Activated CD8-positive, alpha-beta T cell treated with anti-CD3 and anti-CD28 coated beads for 36 hours (primary cell): ENCODE results near the gene EIF3K. TPM values are rescaled to one million over a fixed set of nuclear protein-coding genes. Genes with fewer than 3 reads are reported as not detected.

Source experiments
- ATAC-seq: fragments of 200-7000 bp; cut with Tn5 transposase; one replicate; pipeline ENCODE4 v1.10.0; 2021; ENCODE audit warnings: mild to moderate bottlenecking, moderate library complexity
- CTCF ChIA-PET: fragments of 350-600 bp; sonication (Branson Sonifier 250); formaldehyde crosslinking; loops from one replicate; lab custom pipeline; 2021; ENCODE audit warnings: antibody characterized with exemption; lab: Charles Lee
- POLR2A ChIA-PET: fragments of 350-600 bp; sonication (Branson Sonifier 250); formaldehyde crosslinking; loops from one replicate; lab custom pipeline; 2021; ENCODE audit warnings: antibody characterized with exemption; lab: Charles Lee
- DNase-seq: peaks from one replicate; pipeline ENCODE4 v3.0.0-alpha.2; 2020
- H3K27ac Mint-ChIP-seq: one replicate; pipeline ENCODE4 v1.8.0; 2021; ENCODE audit warnings: mild to moderate bottlenecking, mixed read lengths
- H3K27me3 Mint-ChIP-seq: one replicate; pipeline ENCODE4 v1.8.0; 2021; ENCODE audit warnings: mixed read lengths
- H3K36me3 Mint-ChIP-seq: one replicate; pipeline ENCODE4 v1.8.0; 2021; ENCODE audit warnings: low read depth, mixed read lengths
- H3K4me1 Mint-ChIP-seq: one replicate; pipeline ENCODE4 v1.8.0; 2021; ENCODE audit warnings: low read depth, mixed read lengths
- H3K4me3 Mint-ChIP-seq: one replicate; pipeline ENCODE4 v1.8.0; 2021; ENCODE audit warnings: mild to moderate bottlenecking, moderate library complexity, mixed read lengths
- H3K9me3 Mint-ChIP-seq: one replicate; pipeline ENCODE4 v1.8.0; 2021; ENCODE audit warnings: mixed read lengths
- CTCF ChIP-seq: fragments of 200-600 bp; IDR thresholded peaks from one replicate; pipeline ENCODE4 v1.8.0; 2022; ENCODE audit warnings: antibody characterized with exemption, mild to moderate bottlenecking
- intact Hi-C: fragments of 100-400 bp; cut with micrococcal nuclease; formaldehyde crosslinking; loops from one replicate; pipeline ENCODE4 v1.10.0; 2022
- total RNA-seq, 2 experiments: library from RNA; stranded (reverse); gene quantifications; one replicate each; pipeline ENCODE4 v1.2.3, GENCODE V29; 2021

Gene EIF3K
- total RNA-seq, 2 experiments from 2014 or later = 306 to 308 TPM

- no peak for DNase-seq
- intact Hi-C loops = no loop called here
- ATAC-seq = no peak
- Mint-ChIP-seq H3K27me3 (no peaks in the 10 kb centered on the region), H3K4me1 (peaks cover 7% of the 10 kb centered on the region), H3K36me3 (peaks cover 1% of the 10 kb centered on the region), H3K27ac (no peak overlapping the region), H3K4me3 (no peak overlapping the region), H3K9me3 (no peaks in the 10 kb centered on the region)
- CTCF ChIA-PET = no interaction called here
- no peak for TF ChIP-seq CTCF
- POLR2A ChIA-PET = interaction anchor here (0.6 kb wide), 1 partner anchor 267 kb away, joined by 3 read pairs; no protein-coding TSS in a partner anchor
Observed at GRCh38 chr19:38642176-38642575, 23.2 kb downstream of the EIF3K start.

- H3K27me3 Mint-ChIP-seq = peaks cover 9% of the 10 kb centered on the region
- no peak overlapping the region for H3K27ac Mint-ChIP-seq
- intact Hi-C loops = loop anchor here (5.0 kb wide), 1 partner anchor 43 kb away; no protein-coding TSS in a partner anchor
- ATAC-seq = no peak
- ChIA-PET POLR2A (no interaction called here), CTCF (interaction anchor here (1.5 kb wide), 1 partner anchor 10 kb away, joined by 9 read pairs; no protein-coding TSS in a partner anchor)
- no peaks in the 10 kb centered on the region for H3K9me3 Mint-ChIP-seq
- no peak for TF ChIP-seq CTCF
- H3K4me1 Mint-ChIP-seq = peaks cover 15% of the 10 kb centered on the region
- DNase-seq = no peak
- H3K4me3 Mint-ChIP-seq = no peak overlapping the region
- H3K36me3 Mint-ChIP-seq = peaks cover 8% of the 10 kb centered on the region
Observed at GRCh38 chr19:38644719-38645118, 25.7 kb downstream of the EIF3K start.

GRCh38 chr19:38647368-38647965 is 28.5 kb downstream of the EIF3K start, which contains the start of gene ACTN4:
ACTN4 (plus strand) TSS chr19:38647649; CDS start chr19:38647746, 97 bp downstream.
- no peak for TF ChIP-seq CTCF
- Mint-ChIP-seq H3K27me3 (peaks cover 10% of the 10 kb centered on the region), H3K4me1 (peaks cover 40% of the 10 kb centered on the region), H3K9me3 (no peaks in the 10 kb centered on the region), H3K4me3 (peak within 1 kb of the TSS; percentile 97), H3K36me3 (peaks cover 13% of the 10 kb centered on the region), H3K27ac (peak within 1 kb of the TSS; percentile 87)
- intact Hi-C loops = loop anchor here (5.0 kb wide), 1 partner anchor 40 kb away; no protein-coding TSS in a partner anchor
- ChIA-PET POLR2A (interaction anchor here (0.6 to 2.0 kb wide), 7 partner anchors 10 to 230 kb away, joined by 3 to 5 read pairs (median 4); partner anchors contain the start of gene EIF3K), CTCF (interaction anchor here (1.0 to 2.5 kb wide), 8 partner anchors 9 to 282 kb away, joined by 3 to 16 read pairs (median 4); partner anchors contain the start of genes EIF3K, FAM98C, MRPS12 and SARS2)
- DNase-seq = peak; percentile 99
- ATAC-seq = peak; percentile 95

GRCh38 chr19:38647966-38648768 is 29.2 kb downstream of the EIF3K start:
- ATAC-seq (no peak), DNase-seq (no peak)
- H3K36me3 Mint-ChIP-seq = peaks cover 13% of the 10 kb centered on the region
- intact Hi-C loops = loop anchor here (5.0 kb wide), 1 partner anchor 39 kb away; no protein-coding TSS in a partner anchor
- H3K27me3 Mint-ChIP-seq = peaks cover 10% of the 10 kb centered on the region
- CTCF ChIA-PET = interaction anchor here (1.0 to 2.5 kb wide), 9 partner anchors 10 to 282 kb away, joined by 3 to 16 read pairs (median 4); partner anchors contain the start of genes EIF3K, FAM98C, MRPS12 and SARS2
- H3K4me3 Mint-ChIP-seq = peak overlapping the region; percentile 97
- no peaks in the 10 kb centered on the region for H3K9me3 Mint-ChIP-seq
- peaks cover 43% of the 10 kb centered on the region for H3K4me1 Mint-ChIP-seq
- peak overlapping the region; percentile 87 for H3K27ac Mint-ChIP-seq
- no peak for TF ChIP-seq CTCF
- POLR2A ChIA-PET = interaction anchor here (1.0 to 2.0 kb wide), 6 partner anchors 11 to 229 kb away, joined by 3 to 5 read pairs (median 4); no protein-coding TSS in a partner anchor
